Measurements from ENCODE around the gene NANOGP8.

NANOGP8 gene

DNA sequence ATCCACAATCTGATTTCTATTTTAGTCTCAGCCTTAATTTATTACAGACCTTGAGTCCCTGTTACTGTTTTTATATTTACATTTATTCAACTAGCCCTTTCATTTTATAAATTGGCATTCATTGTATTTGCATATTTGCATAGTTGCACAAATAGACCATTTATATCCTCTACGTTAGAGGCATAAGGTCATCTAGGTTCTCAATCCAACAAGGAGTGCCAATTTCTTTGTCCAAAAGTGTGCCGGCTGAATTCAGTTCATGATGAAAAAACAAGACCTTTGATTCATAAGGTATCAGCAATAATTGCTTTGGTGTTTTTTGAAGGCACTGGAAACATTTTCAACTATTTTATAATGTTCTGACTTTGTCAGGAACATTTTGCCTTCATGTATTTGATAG, 33.9 kb upstream of the NANOGP8 start:
- Histone ChIP-seq H3K36me3 (no peaks in the 10 kb centered on the region), H3K27ac (no peak overlapping the region), H4K20me1 (no peaks in the 10 kb centered on the region), H3K4me2 (no peak overlapping the region), H3K9me3 (replicated peaks in 1 of 11) (peaks cover 0 to 7% (median 4%) of the 10 kb centered on the region in 11 experiments; a peak in 6 of 22 replicates), H3K4me1 (no peaks in the 10 kb centered on the region), H3K9ac (no peak overlapping the region), H3K27me3 (no peaks in the 10 kb centered on the region), H3K4me3 (no peak overlapping the region)
- no peak for TF ChIP-seq Cebpa-rat (IDR thresholded peaks at IDR 0.05)

DNA sequence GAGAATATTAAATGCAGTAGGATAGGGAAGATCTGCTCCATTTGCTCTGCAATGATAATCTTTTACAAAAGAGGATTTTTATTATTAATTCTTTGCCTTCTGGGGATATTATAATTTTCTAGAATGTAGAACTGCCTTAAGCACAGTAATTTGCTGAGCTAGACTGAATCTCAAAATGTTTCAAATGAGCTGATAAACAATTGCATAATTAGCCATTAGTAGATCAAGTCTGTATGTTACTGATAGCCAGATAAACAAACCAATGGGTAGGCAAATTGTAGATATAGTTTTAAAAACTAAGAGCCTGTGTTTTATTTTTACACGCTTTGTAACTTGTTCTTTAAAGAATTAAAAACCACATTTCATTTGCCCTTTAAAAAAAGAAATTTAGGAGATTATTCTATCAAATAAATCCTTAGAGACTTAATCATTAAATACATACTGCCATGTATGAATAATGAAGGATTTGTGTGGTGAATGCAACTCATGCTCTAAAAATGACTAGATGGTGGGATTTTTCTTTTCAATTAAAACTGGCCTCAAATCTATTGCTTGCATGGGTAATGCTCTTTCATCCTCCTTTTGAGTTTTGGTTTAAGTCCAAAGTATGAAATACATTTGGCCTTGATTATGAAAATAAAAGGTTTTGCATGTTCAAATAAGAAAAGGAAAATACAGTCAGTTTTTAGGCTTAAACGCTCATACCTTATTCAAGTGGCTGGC, 32.6 kb upstream of the NANOGP8 start:
- no peaks in the 10 kb centered on the region for H3K36me3 ChIP-seq
- H3K9me3 ChIP-seq (replicated peaks in 1 of 11), result peaks cover 0 to 7% (median 4%) of the 10 kb centered on the region in 11 experiments; a peak in 6 of 22 replicates
- H3K9ac ChIP-seq, result no peak overlapping the region
- H3K27me3 ChIP-seq, result no peaks in the 10 kb centered on the region
- H4K20me1 ChIP-seq, result no peaks in the 10 kb centered on the region
- no peak overlapping the region for H3K4me3 ChIP-seq
- H3K4me1 ChIP-seq, result no peaks in the 10 kb centered on the region
- no peak for TF ChIP-seq Cebpa-rat (IDR thresholded peaks at IDR 0.05)
- no peak overlapping the region for H3K4me2 ChIP-seq
- no peak overlapping the region for H3K27ac ChIP-seq

DNA sequence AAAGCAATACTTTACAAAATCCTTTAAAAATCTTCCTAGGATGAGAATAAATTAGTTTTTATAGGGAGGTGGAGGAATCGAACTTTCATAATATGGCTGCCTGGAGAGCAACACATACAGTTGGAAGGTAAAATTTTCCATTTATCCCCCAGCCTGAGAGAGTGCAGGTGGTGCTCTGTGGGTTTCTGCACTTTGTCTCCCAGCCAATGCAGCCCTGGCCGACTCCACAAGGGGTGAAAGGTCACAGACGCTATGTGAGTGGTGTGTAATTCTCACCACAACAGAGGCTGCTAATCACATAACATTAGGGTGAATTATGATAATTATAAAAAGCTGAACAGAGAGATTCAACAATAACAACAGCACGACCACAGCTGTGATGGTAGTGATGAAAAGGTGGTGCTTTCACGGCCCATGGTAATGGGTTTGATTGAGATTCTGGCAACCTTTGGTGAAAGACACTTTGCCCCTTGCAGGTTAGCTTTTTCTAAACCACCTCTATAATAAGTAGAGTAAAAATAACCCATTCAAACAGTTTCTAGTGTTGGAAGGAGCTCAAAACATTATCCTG, 30.1 kb upstream of the NANOGP8 start:
- no peaks in the 10 kb centered on the region for H3K4me1 ChIP-seq
- no peak overlapping the region for H3K9ac ChIP-seq
- no peaks in the 10 kb centered on the region for H4K20me1 ChIP-seq
- H3K27me3 ChIP-seq, result no peaks in the 10 kb centered on the region
- no peak overlapping the region for H3K4me2 ChIP-seq
- H3K4me3 ChIP-seq, result no peak overlapping the region
- no peaks in the 10 kb centered on the region for H3K9me3 ChIP-seq (replicated peaks in 1 of 11)
- no peaks in the 10 kb centered on the region for H3K36me3 ChIP-seq
- no peak for TF ChIP-seq Cebpa-rat (IDR thresholded peaks at IDR 0.05)
- H3K27ac ChIP-seq, result no peak overlapping the region

GRCh38 chr15:35112346-35112745, 27.3 kb upstream of the NANOGP8 start:
- H3K9ac ChIP-seq, result no peak overlapping the region
- H3K9me3 ChIP-seq (replicated peaks in 1 of 11), result no peaks in the 10 kb centered on the region
- no peaks in the 10 kb centered on the region for H3K36me3 ChIP-seq
- H3K4me2 ChIP-seq, result no peak overlapping the region
- no peaks in the 10 kb centered on the region for H3K4me1 ChIP-seq
- no peaks in the 10 kb centered on the region for H3K27me3 ChIP-seq
- TF ChIP-seq Cebpa-rat (IDR thresholded peaks at IDR 0.05), result no peak
- H3K27ac ChIP-seq, result no peak overlapping the region
- H4K20me1 ChIP-seq, result no peaks in the 10 kb centered on the region
- no peak overlapping the region for H3K4me3 ChIP-seq

- H3K4me2 ChIP-seq, result no peak overlapping the region
- no peak for TF ChIP-seq Cebpa-rat (IDR thresholded peaks at IDR 0.05)
- no peaks in the 10 kb centered on the region for H4K20me1 ChIP-seq
- H3K4me3 ChIP-seq, result no peak overlapping the region
- no peak overlapping the region for H3K27ac ChIP-seq
- no peak overlapping the region for H3K9ac ChIP-seq
- no peaks in the 10 kb centered on the region for H3K9me3 ChIP-seq (replicated peaks in 1 of 11)
- no peaks in the 10 kb centered on the region for H3K4me1 ChIP-seq
- no peaks in the 10 kb centered on the region for H3K27me3 ChIP-seq
- no peaks in the 10 kb centered on the region for H3K36me3 ChIP-seq
Measured at GRCh38 chr15:35111861-35112260, 26.8 kb upstream of the NANOGP8 start.

DNA sequence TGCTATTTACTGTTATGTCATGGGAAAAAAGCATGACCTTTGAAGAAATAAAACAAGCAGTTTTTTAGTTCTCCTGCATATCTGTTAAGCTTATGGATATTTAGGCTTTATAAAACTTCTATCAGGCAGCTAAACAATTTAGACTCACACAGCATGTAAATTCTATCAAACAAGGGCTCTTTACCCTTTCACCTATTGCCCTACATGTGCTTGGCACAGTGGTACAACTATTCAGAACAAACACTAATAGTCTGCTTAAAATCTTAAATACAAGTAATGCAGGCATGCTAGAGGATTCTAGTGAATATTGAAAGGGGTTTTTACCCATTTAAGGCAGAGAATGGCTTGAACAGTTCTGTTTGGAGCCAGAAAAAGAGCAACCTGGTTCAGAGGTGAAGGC, 23.4 kb upstream of the NANOGP8 start:
- Histone ChIP-seq H3K4me2 (no peak overlapping the region), H3K4me1 (no peaks in the 10 kb centered on the region), H3K27ac (no peak overlapping the region), H3K36me3 (no peaks in the 10 kb centered on the region), H3K27me3 (no peaks in the 10 kb centered on the region), H3K4me3 (no peak overlapping the region), H3K9ac (no peak overlapping the region), H4K20me1 (no peaks in the 10 kb centered on the region), H3K9me3 (replicated peaks in 1 of 11) (no peaks in the 10 kb centered on the region)
- TF ChIP-seq Cebpa-rat (IDR thresholded peaks at IDR 0.05), result no peak

DNA sequence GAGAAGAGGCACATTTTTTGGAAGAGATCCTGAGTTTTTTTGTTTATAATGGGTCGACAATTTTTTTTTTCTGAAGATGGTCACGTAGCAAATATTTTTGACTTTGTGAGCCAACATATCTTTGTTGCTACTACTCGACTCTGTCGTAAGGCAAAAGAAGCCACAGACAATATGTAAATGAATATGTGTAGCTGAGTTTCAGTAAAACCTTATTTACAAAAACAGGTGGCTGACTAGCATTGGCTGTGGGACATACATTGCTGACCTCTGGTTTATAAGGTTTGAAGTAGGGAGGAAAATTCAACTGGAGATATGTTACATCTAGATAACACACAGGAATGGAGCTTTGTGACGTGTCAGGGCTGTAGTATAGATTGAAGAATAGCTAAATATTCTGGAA, 22.5 kb upstream of the NANOGP8 start:
- Histone ChIP-seq H3K9ac (no peak overlapping the region), H3K36me3 (no peaks in the 10 kb centered on the region), H3K27me3 (no peaks in the 10 kb centered on the region), H3K9me3 (replicated peaks in 1 of 11) (no peaks in the 10 kb centered on the region), H4K20me1 (no peaks in the 10 kb centered on the region), H3K4me1 (no peaks in the 10 kb centered on the region), H3K4me3 (no peak overlapping the region), H3K4me2 (no peak overlapping the region), H3K27ac (no peak overlapping the region)
- no peak for TF ChIP-seq Cebpa-rat (IDR thresholded peaks at IDR 0.05)

GRCh38 chr15:35107122-35107521, 22.0 kb upstream of the NANOGP8 start:
- no peak overlapping the region for H3K4me3 ChIP-seq
- H3K36me3 ChIP-seq, result no peaks in the 10 kb centered on the region
- no peaks in the 10 kb centered on the region for H3K4me1 ChIP-seq
- H3K4me2 ChIP-seq, result no peak overlapping the region
- no peak overlapping the region for H3K27ac ChIP-seq
- H4K20me1 ChIP-seq, result no peaks in the 10 kb centered on the region
- no peak overlapping the region for H3K9ac ChIP-seq
- no peaks in the 10 kb centered on the region for H3K27me3 ChIP-seq
- TF ChIP-seq Cebpa-rat (IDR thresholded peaks at IDR 0.05), result no peak
- no peaks in the 10 kb centered on the region for H3K9me3 ChIP-seq (replicated peaks in 1 of 11)

- no peaks in the 10 kb centered on the region for H3K9me3 ChIP-seq (replicated peaks in 1 of 11)
- no peaks in the 10 kb centered on the region for H3K4me1 ChIP-seq
- no peaks in the 10 kb centered on the region for H3K36me3 ChIP-seq
- no peak overlapping the region for H3K4me3 ChIP-seq
- H3K27me3 ChIP-seq, result no peaks in the 10 kb centered on the region
- no peak overlapping the region for H3K4me2 ChIP-seq
- no peak overlapping the region for H3K9ac ChIP-seq
- no peaks in the 10 kb centered on the region for H4K20me1 ChIP-seq
- no peak for TF ChIP-seq Cebpa-rat (IDR thresholded peaks at IDR 0.05)
- no peak overlapping the region for H3K27ac ChIP-seq
Measured at GRCh38 chr15:35104526-35105147, 19.5 kb upstream of the NANOGP8 start.

DNA sequence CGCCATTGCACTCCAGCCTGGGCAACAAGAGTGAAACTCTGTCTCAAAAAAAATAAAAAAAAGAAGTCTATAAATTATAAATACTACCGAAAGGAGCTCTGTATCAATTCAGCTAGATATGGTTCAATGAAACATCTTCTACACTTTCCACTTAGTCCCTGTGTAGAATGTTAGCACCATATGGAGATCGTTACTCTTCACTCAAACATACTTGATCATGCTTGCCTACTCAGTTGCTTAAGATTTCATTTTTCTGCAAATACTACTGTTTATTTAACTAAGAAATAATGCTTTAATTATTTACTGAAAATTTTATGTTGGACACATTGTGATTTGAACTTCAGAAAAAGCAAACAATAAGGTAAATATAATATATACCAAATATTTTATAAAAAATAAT, 17.1 kb upstream of the NANOGP8 start:
- Histone ChIP-seq H3K4me3 (no peak overlapping the region), H3K4me2 (no peak overlapping the region), H3K27me3 (no peaks in the 10 kb centered on the region), H4K20me1 (no peaks in the 10 kb centered on the region), H3K9me3 (replicated peaks in 1 of 11) (no peaks in the 10 kb centered on the region), H3K9ac (no peak overlapping the region), H3K27ac (no peak overlapping the region), H3K4me1 (no peaks in the 10 kb centered on the region), H3K36me3 (no peaks in the 10 kb centered on the region)
- TF ChIP-seq Cebpa-rat (IDR thresholded peaks at IDR 0.05), result no peak
